ENCODE measurements around the gene MARK2. TPM values are rescaled to one million over a fixed set of nuclear protein-coding genes. Genes with fewer than 3 reads are reported as not detected.
A peak's percentile ranks its signal among the peaks of the same experiment; 100 is the strongest.
"Not testable (repeated sequence)": the region's sequence is repeated elsewhere in the genome, so short reads cannot be mapped to it uniquely, and the experiment has no call there.

The MARK2 gene
- total RNA-seq, 1 experiment from 2014 or later: 39.8 TPM

DNA sequence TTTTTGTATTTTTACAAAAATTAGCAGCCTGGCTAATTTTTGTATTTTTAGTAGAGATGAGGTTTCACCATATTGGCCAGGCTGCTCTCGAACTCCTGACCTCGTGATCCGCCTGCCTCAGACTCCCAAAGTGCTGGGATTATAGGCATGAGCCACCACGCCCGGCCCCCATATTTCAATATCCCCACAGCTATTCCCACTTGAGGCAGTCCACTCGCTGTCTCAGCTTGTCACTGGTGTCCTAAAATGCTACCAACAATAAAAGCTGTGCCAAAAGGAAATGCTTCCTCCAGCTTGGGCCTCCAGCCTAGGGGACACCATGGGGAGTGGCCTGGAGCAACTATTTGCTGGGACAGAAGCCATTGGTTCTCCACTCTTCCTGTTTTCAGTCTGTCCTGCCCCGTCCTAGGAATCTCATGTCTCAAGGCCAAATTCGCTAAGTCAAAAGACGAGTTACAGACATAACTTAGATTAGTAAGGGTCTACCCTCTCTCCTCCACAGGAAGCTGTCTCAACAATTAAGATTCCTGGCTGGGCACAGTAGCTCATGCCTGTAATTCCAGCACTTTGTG lies 33.0 kb upstream of the MARK2 start:
- ChIA-PET CTCF (interaction anchor here (1.5 kb wide), 1 partner anchor 36 kb away, joined by 3 read pairs; no protein-coding TSS in a partner anchor), POLR2A (interaction anchor here (0.6 kb wide), 1 partner anchor 63 kb away, joined by 3 read pairs; no protein-coding TSS in a partner anchor)
- Mint-ChIP-seq H3K4me3 (ENCODE audit: unreplicated experiment) (no peak overlapping the region), H3K36me3 (ENCODE audit: insufficient read depth, unreplicated experiment) (no peaks in the 10 kb centered on the region), H3K9me3 (ENCODE audit: unreplicated experiment) (no peaks in the 10 kb centered on the region), H3K27me3 (ENCODE audit: insufficient read depth, unreplicated experiment) (no peaks in the 10 kb centered on the region), H3K27ac (ENCODE audit: low read depth, unreplicated experiment) (no peak overlapping the region), H3K4me1 (ENCODE audit: insufficient read depth, unreplicated experiment) (peaks cover 9% of the 10 kb centered on the region)
- DNase-seq (ENCODE audit: unreplicated experiment): no peak
- BruUV-seq (replicated peaks): no TSS peak
- intact Hi-C loops (cut with micrococcal nuclease): no loop called here
- TF ChIP-seq, protein P1, sequence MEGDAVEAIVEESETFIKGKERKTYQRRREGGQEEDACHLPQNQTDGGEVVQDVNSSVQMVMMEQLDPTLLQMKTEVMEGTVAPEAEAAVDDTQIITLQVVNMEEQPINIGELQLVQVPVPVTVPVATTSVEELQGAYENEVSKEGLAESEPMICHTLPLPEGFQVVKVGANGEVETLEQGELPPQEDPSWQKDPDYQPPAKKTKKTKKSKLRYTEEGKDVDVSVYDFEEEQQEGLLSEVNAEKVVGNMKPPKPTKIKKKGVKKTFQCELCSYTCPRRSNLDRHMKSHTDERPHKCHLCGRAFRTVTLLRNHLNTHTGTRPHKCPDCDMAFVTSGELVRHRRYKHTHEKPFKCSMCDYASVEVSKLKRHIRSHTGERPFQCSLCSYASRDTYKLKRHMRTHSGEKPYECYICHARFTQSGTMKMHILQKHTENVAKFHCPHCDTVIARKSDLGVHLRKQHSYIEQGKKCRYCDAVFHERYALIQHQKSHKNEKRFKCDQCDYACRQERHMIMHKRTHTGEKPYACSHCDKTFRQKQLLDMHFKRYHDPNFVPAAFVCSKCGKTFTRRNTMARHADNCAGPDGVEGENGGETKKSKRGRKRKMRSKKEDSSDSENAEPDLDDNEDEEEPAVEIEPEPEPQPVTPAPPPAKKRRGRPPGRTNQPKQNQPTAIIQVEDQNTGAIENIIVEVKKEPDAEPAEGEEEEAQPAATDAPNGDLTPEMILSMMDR (IDR thresholded peaks at IDR 0.05; ENCODE audit: unreplicated experiment): no peak

DNA sequence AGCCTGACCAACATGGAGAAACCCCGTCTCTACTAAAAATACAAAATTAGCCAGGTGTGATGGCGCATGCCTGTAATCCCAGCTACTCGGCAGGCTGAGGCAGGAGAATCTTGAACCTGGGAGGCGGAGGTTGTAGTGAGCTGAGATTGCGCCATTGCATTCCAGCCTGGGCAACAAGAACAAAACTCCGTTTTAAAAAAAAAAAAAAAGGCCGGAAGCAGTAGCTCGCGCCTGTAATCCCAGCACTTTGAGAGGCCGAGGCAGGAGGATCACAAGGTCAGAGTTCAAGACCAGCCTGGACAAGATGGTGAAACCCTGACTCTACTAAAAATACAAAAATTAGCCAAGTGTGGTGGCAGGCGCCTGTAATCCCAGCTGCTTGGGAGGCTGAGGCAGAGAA lies 28.5 kb upstream of the MARK2 start:
- H3K36me3 Mint-ChIP-seq (ENCODE audit: insufficient read depth, unreplicated experiment); BruUV-seq (replicated peaks); H3K4me3 Mint-ChIP-seq (ENCODE audit: unreplicated experiment); H3K27ac Mint-ChIP-seq (ENCODE audit: low read depth, unreplicated experiment); H3K27me3 Mint-ChIP-seq (ENCODE audit: insufficient read depth, unreplicated experiment); H3K9me3 Mint-ChIP-seq (ENCODE audit: unreplicated experiment); intact Hi-C loops (cut with micrococcal nuclease): not testable (repeated sequence)
- ChIA-PET CTCF (interaction anchor here (0.6 to 2.0 kb wide), 4 partner anchors 26 to 63 kb away, joined by 3 to 6 read pairs (median 4); partner anchors contain the start of gene ZFTA), POLR2A (interaction anchor here (0.8 to 1.1 kb wide), 2 partner anchors 8 to 121 kb away, joined by 3 read pairs; no protein-coding TSS in a partner anchor)
- peak; percentile 46 for DNase-seq (ENCODE audit: unreplicated experiment)
- H3K4me1 Mint-ChIP-seq (ENCODE audit: insufficient read depth, unreplicated experiment): peaks cover 13% of the 10 kb centered on the region

GRCh38 chr11:63811522-63811921 lies 27.4 kb upstream of the MARK2 start:
- H3K9me3 Mint-ChIP-seq (ENCODE audit: unreplicated experiment): no peaks in the 10 kb centered on the region
- intact Hi-C loops (cut with micrococcal nuclease): no loop called here
- no peak overlapping the region for H3K4me3 Mint-ChIP-seq (ENCODE audit: unreplicated experiment)
- ChIA-PET CTCF (interaction anchor here (0.6 to 2.0 kb wide), 2 partner anchors 43 to 1491 kb away, joined by 3 to 6 read pairs; partner anchors contain the start of gene ZFTA), POLR2A (interaction anchor here (1.6 kb wide), 1 partner anchor 9 kb away, joined by 7 read pairs; no protein-coding TSS in a partner anchor)
- H3K27ac Mint-ChIP-seq (ENCODE audit: low read depth, unreplicated experiment): no peak overlapping the region
- TF ChIP-seq, protein P1 (IDR thresholded peaks at IDR 0.05; ENCODE audit: unreplicated experiment): no peak
- peaks cover 24% of the 10 kb centered on the region for H3K4me1 Mint-ChIP-seq (ENCODE audit: insufficient read depth, unreplicated experiment)
- no peak for DNase-seq (ENCODE audit: unreplicated experiment)
- no TSS peak for BruUV-seq (replicated peaks)
- H3K36me3 Mint-ChIP-seq (ENCODE audit: insufficient read depth, unreplicated experiment): peaks cover 15% of the 10 kb centered on the region
- no peaks in the 10 kb centered on the region for H3K27me3 Mint-ChIP-seq (ENCODE audit: insufficient read depth, unreplicated experiment)

GRCh38 chr11:63813035-63813562 lies 25.8 kb upstream of the MARK2 start, which contains the start of gene SPINDOC:
Gene SPINDOC, plus strand, starts transcription at chr11:63813456. Its CDS starts 231 bp downstream, at chr11:63813687.
- intact Hi-C loops (cut with micrococcal nuclease): no loop called here
- DNase-seq (ENCODE audit: unreplicated experiment): peak; percentile 68

More at GRCh38 chr11:63813035-63813562, 25.8 kb upstream of the MARK2 start, which contains the start of gene SPINDOC:
- peaks cover 26% of the 10 kb centered on the region for H3K4me1 Mint-ChIP-seq (ENCODE audit: insufficient read depth, unreplicated experiment)
- no TSS peak for BruUV-seq (replicated peaks)
- H3K9me3 Mint-ChIP-seq (ENCODE audit: unreplicated experiment): no peaks in the 10 kb centered on the region
- TF ChIP-seq, protein P1 (IDR thresholded peaks at IDR 0.05; ENCODE audit: unreplicated experiment): no peak
- ChIA-PET CTCF (no interaction called here), POLR2A (interaction anchor here (0.7 to 1.6 kb wide), 6 partner anchors 9 to 45 kb away, joined by 3 to 16 read pairs (median 4); partner anchors contain the start of gene ZFTA)
- no peaks in the 10 kb centered on the region for H3K27me3 Mint-ChIP-seq (ENCODE audit: insufficient read depth, unreplicated experiment)
- peak within 1 kb of the TSS; percentile 75 for H3K4me3 Mint-ChIP-seq (ENCODE audit: unreplicated experiment)
- H3K27ac Mint-ChIP-seq (ENCODE audit: low read depth, unreplicated experiment): no peak within 1 kb of the TSS
- H3K36me3 Mint-ChIP-seq (ENCODE audit: insufficient read depth, unreplicated experiment): peaks cover 21% of the 10 kb centered on the region

Measured in MCF 10A (cell line).